ENCODE results near the gene CPLANE2. TPM values are rescaled to one million over a fixed set of nuclear protein-coding genes. Genes with fewer than 3 reads are reported as not detected.
"Not testable (repeated sequence)": the region's sequence is repeated elsewhere in the genome, so short reads cannot be mapped to it uniquely, and the experiment has no call there.

CPLANE2 gene
- total RNA-seq, 1 experiment from 2014 or later = 5.5 TPM

- no peak overlapping the region for H3K4me3 ChIP-seq (ENCODE audit: low read depth, low read length, poor library complexity, severe bottlenecking)
- H3K4me1 ChIP-seq (ENCODE audit: insufficient read depth, low read length, poor library complexity, severe bottlenecking) = peaks cover 5% of the 10 kb centered on the region
- TF ChIP-seq CTCF (conservative IDR thresholded peaks at IDR 0.05; ENCODE audit: low read depth, low read length) (no peak), EZH2 (IDR thresholded peaks at IDR 0.05; ENCODE audit: borderline replicate concordance, low read depth, low read length, poor library complexity, severe bottlenecking) (no peak)
- BruUV-seq (replicated peaks) = no TSS peak
- POLR2A ChIA-PET (ENCODE audit: low non-redundant PET) = no interaction called here
- H3K27ac ChIP-seq (ENCODE audit: low read depth, low read length, poor library complexity, severe bottlenecking) = no peak overlapping the region
- no peaks in the 10 kb centered on the region for H3K27me3 ChIP-seq (replicated peaks; ENCODE audit: insufficient read depth, low read depth, low read length, poor library complexity)
- no peaks in the 10 kb centered on the region for H3K9me3 ChIP-seq (ENCODE audit: low read depth, low read length, poor library complexity, severe bottlenecking)
- intact Hi-C loops (cut with micrococcal nuclease; ENCODE audit: unreplicated experiment) = no loop called here
- no peaks in the 10 kb centered on the region for H3K36me3 ChIP-seq (ENCODE audit: insufficient read depth, low read length, poor library complexity, severe bottlenecking)
- CTCF ChIA-PET = no interaction called here
- DNase-seq (ENCODE audit: low spot score) = no peak
Observed at GRCh38 chr1:16196874-16197273, 40.1 kb downstream of the CPLANE2 start.

GRCh38 chr1:16196139-16196538 lies 40.8 kb downstream of the CPLANE2 start:
- H3K27ac ChIP-seq (ENCODE audit: low read depth, low read length, poor library complexity, severe bottlenecking); H3K9me3 ChIP-seq (ENCODE audit: low read depth, low read length, poor library complexity, severe bottlenecking); H3K36me3 ChIP-seq (ENCODE audit: insufficient read depth, low read length, poor library complexity, severe bottlenecking); H3K27me3 ChIP-seq (replicated peaks; ENCODE audit: insufficient read depth, low read depth, low read length, poor library complexity); BruUV-seq (replicated peaks); CTCF ChIA-PET; POLR2A ChIA-PET (ENCODE audit: low non-redundant PET); H3K4me3 ChIP-seq (ENCODE audit: low read depth, low read length, poor library complexity, severe bottlenecking); DNase-seq (ENCODE audit: low spot score); intact Hi-C loops (cut with micrococcal nuclease; ENCODE audit: unreplicated experiment): not testable (repeated sequence)
- H3K4me1 ChIP-seq (ENCODE audit: insufficient read depth, low read length, poor library complexity, severe bottlenecking) = peaks cover 11% of the 10 kb centered on the region

- H3K27ac ChIP-seq (ENCODE audit: low read depth, low read length, poor library complexity, severe bottlenecking) = no peak overlapping the region
- H3K4me1 ChIP-seq (ENCODE audit: insufficient read depth, low read length, poor library complexity, severe bottlenecking) = peaks cover 11% of the 10 kb centered on the region
- no peak overlapping the region for H3K4me3 ChIP-seq (ENCODE audit: low read depth, low read length, poor library complexity, severe bottlenecking)
- intact Hi-C loops (cut with micrococcal nuclease; ENCODE audit: unreplicated experiment) = no loop called here
- no peaks in the 10 kb centered on the region for H3K27me3 ChIP-seq (replicated peaks; ENCODE audit: insufficient read depth, low read depth, low read length, poor library complexity)
- ChIA-PET POLR2A (ENCODE audit: low non-redundant PET) (no interaction called here), CTCF (no interaction called here)
- H3K9me3 ChIP-seq (ENCODE audit: low read depth, low read length, poor library complexity, severe bottlenecking) = no peaks in the 10 kb centered on the region
- BruUV-seq (replicated peaks) = no TSS peak
- no peak for DNase-seq (ENCODE audit: low spot score)
- no peaks in the 10 kb centered on the region for H3K36me3 ChIP-seq (ENCODE audit: insufficient read depth, low read length, poor library complexity, severe bottlenecking)
- TF ChIP-seq EZH2 (IDR thresholded peaks at IDR 0.05; ENCODE audit: borderline replicate concordance, low read depth, low read length, poor library complexity, severe bottlenecking) = no peak
- TF ChIP-seq CTCF (conservative IDR thresholded peaks at IDR 0.05; ENCODE audit: low read depth, low read length) = no peak
Observed at GRCh38 chr1:16195518-16195905, 41.5 kb downstream of the CPLANE2 start.

GRCh38 chr1:16191916-16192546 lies 45.0 kb downstream of the CPLANE2 start:
- H3K36me3 ChIP-seq (ENCODE audit: insufficient read depth, low read length, poor library complexity, severe bottlenecking) = no peaks in the 10 kb centered on the region
- H3K27me3 ChIP-seq (replicated peaks; ENCODE audit: insufficient read depth, low read depth, low read length, poor library complexity) = no peaks in the 10 kb centered on the region
- H3K4me1 ChIP-seq (ENCODE audit: insufficient read depth, low read length, poor library complexity, severe bottlenecking) = peaks cover 11% of the 10 kb centered on the region
- POLR2A ChIA-PET (ENCODE audit: low non-redundant PET) = no interaction called here
- H3K27ac ChIP-seq (ENCODE audit: low read depth, low read length, poor library complexity, severe bottlenecking) = peak overlapping the region; percentile 10
- CTCF ChIA-PET = interaction anchor here (0.5 to 0.6 kb wide), 2 partner anchors 107 to 110 kb away, joined by 3 to 4 read pairs; no protein-coding TSS in a partner anchor
- DNase-seq (ENCODE audit: low spot score) = peak; percentile 48
- H3K4me3 ChIP-seq (ENCODE audit: low read depth, low read length, poor library complexity, severe bottlenecking) = no peak overlapping the region
- BruUV-seq (replicated peaks) = no TSS peak
- no peaks in the 10 kb centered on the region for H3K9me3 ChIP-seq (ENCODE audit: low read depth, low read length, poor library complexity, severe bottlenecking)
- intact Hi-C loops (cut with micrococcal nuclease; ENCODE audit: unreplicated experiment) = no loop called here
- TF ChIP-seq EZH2 (IDR thresholded peaks at IDR 0.05; ENCODE audit: borderline replicate concordance, low read depth, low read length, poor library complexity, severe bottlenecking) (no peak), CTCF (conservative IDR thresholded peaks at IDR 0.05; ENCODE audit: low read depth, low read length) (no peak)

Measured in A673 (cell line).